Measurements from ENCODE around the gene GRIK1.

GRIK1 gene

GRCh38 chr21:29509121-29509520 is 430.7 kb downstream of the GRIK1 start:
- no peak for DNase-seq

- DNase-seq, result no peak
These were observed 431.5 kb downstream of the GRIK1 start for GRCh38 chr21:29508301-29508700.

- DNase-seq, result no peak
These were observed 432.8 kb downstream of the GRIK1 start for GRCh38 chr21:29506947-29507346.

GRCh38 chr21:29506214-29506613 is 433.6 kb downstream of the GRIK1 start:
- DNase-seq, result no peak

GRCh38 chr21:29504751-29505321 is 435.0 kb downstream of the GRIK1 start:
- no peak for DNase-seq

GRCh38 chr21:29501451-29501850 is 438.3 kb downstream of the GRIK1 start:
- no peak for DNase-seq

- no peak for DNase-seq
These were observed 440.0 kb downstream of the GRIK1 start for GRCh38 chr21:29499734-29500343.

- DNase-seq, result no peak
These were observed 440.6 kb downstream of the GRIK1 start for GRCh38 chr21:29499229-29499628.

- DNase-seq, result no peak
These were observed 443.5 kb downstream of the GRIK1 start for GRCh38 chr21:29496337-29496736.

GRCh38 chr21:29490016-29490415 is 449.8 kb downstream of the GRIK1 start:
- DNase-seq, result no peak

GRCh38 chr21:29487154-29487553 is 452.6 kb downstream of the GRIK1 start:
- no peak for DNase-seq

Measured in activated T-cell treated with anti-CD3 and anti-CD28 coated beads, Interleukin-2, amount 50 U/mL, for 1 hour (primary cell).